Bone marrow (tissue), 2 donors: ENCODE results near the gene MPND.

Source experiments
- DNase-seq, 2 donors: peaks; one replicate each; lab custom pipeline; 2025; lab: John Stamatoyannopoulos, UW

MPND gene

GRCh38 chr19:4403005-4403761 lies 59.8 kb downstream of the MPND start:
- no peak for DNase-seq

GRCh38 chr19:4405977-4406376 lies 62.6 kb downstream of the MPND start:
- DNase-seq = no peak

GRCh38 chr19:4406626-4407025 lies 63.3 kb downstream of the MPND start:
- no peak for DNase-seq

GRCh38 chr19:4409123-4409933 lies 66.0 kb downstream of the MPND start:
- no peak for DNase-seq
